HG03066 (cell line): ENCODE data around the gene RBM15.

Experiments used
- ATAC-seq: cut with Tn5 transposase; IDR thresholded peaks from one replicate; pipeline ENCODE4 v1.9.1; 2021; ENCODE audit warnings: low read depth; ENCODE audit not compliant: unreplicated experiment

The RBM15 gene

GRCh38 chr1:110347182-110347893, 8.2 kb downstream of the RBM15 start:
- ATAC-seq: no peak

GRCh38 chr1:110348050-110348449, 8.9 kb downstream of the RBM15 start:
- ATAC-seq: no peak

GRCh38 chr1:110348771-110349170, 9.6 kb downstream of the RBM15 start:
- no peak for ATAC-seq

GRCh38 chr1:110350360-110350759, 11.2 kb downstream of the RBM15 start:
- no peak for ATAC-seq

GRCh38 chr1:110355321-110355720, 16.1 kb downstream of the RBM15 start:
- ATAC-seq: no peak

GRCh38 chr1:110356379-110356778, 17.2 kb downstream of the RBM15 start:
- ATAC-seq: no peak

- ATAC-seq: no peak
These were observed 21.3 kb downstream of the RBM15 start for GRCh38 chr1:110360431-110360830.

- ATAC-seq: no peak
These were observed 22.7 kb downstream of the RBM15 start for GRCh38 chr1:110361856-110362255.

GRCh38 chr1:110364221-110364620, 25.0 kb downstream of the RBM15 start:
- ATAC-seq: no peak

- no peak for ATAC-seq
These were observed 31.6 kb downstream of the RBM15 start for GRCh38 chr1:110370827-110371226.

GRCh38 chr1:110375490-110375889, 36.3 kb downstream of the RBM15 start:
- no peak for ATAC-seq

- no peak for ATAC-seq
These were observed 41.6 kb downstream of the RBM15 start for GRCh38 chr1:110380672-110381283.

- no peak for ATAC-seq
These were observed 44.2 kb downstream of the RBM15 start for GRCh38 chr1:110383251-110383990.

GRCh38 chr1:110384581-110385321, 45.6 kb downstream of the RBM15 start:
- ATAC-seq: peak; percentile 54

GRCh38 chr1:110385369-110385768, 46.2 kb downstream of the RBM15 start:
- ATAC-seq: no peak

GRCh38 chr1:110387048-110387754, 48.0 kb downstream of the RBM15 start:
- no peak for ATAC-seq

GRCh38 chr1:110390096-110390495, 50.9 kb downstream of the RBM15 start:
- no peak for ATAC-seq

GRCh38 chr1:110390692-110391245, 51.6 kb downstream of the RBM15 start, which contains the start of gene SLC16A4:
SLC16A4 (minus strand) TSS chr1:110391026; CDS start chr1:110389323, 1,703 bp downstream.
- ATAC-seq: no peak

- no peak for ATAC-seq
These were observed 54.1 kb downstream of the RBM15 start for GRCh38 chr1:110393286-110393685.
